MM.1S (cell line): Measurements from ENCODE around the gene RPS10.

Source experiments
- DNase-seq: peaks from one replicate; pipeline ENCODE4 v3.0.0-alpha.2; 2015
- H2AFZ ChIP-seq: fragments of 300-600 bp; sonication (generic); 2 replicates; pipeline ENCODE4 v1.6.0; 2016; ENCODE audit warnings: antibody characterized with exemption, low read length
- H3F3A ChIP-seq: fragments of 300-600 bp; sonication (generic); 2 replicates; pipeline ENCODE4 v1.6.1; 2016; ENCODE audit warnings: mild to moderate bottlenecking, antibody characterized with exemption, low read length, moderate library complexity, mixed read lengths; ENCODE audit not compliant: insufficient read depth
- H3K27ac ChIP-seq: fragments of 300-600 bp; sonication (generic); 2 replicates; pipeline ENCODE4 v1.5.1; 2016; ENCODE audit warnings: mild to moderate bottlenecking, low read length
- H3K27me3 ChIP-seq: fragments of 300-600 bp; sonication (generic); replicated peaks from 2 replicates; pipeline ENCODE4 v1.6.0; 2016; ENCODE audit warnings: low read length; ENCODE audit not compliant: insufficient read depth
- H3K36me3 ChIP-seq: fragments of 300-600 bp; sonication (generic); replicated peaks from 2 replicates; pipeline ENCODE4 v1.6.1; 2016; ENCODE audit warnings: mild to moderate bottlenecking, low read length, mixed read lengths; ENCODE audit not compliant: insufficient read depth
- H3K4me1 ChIP-seq: fragments of 300-600 bp; sonication (generic); 2 replicates; pipeline ENCODE4 v1.6.1; 2016; ENCODE audit warnings: low read length, mixed read lengths
- H3K4me2 ChIP-seq: fragments of 300-600 bp; sonication (generic); 2 replicates; pipeline ENCODE4 v1.6.0; 2016; ENCODE audit warnings: low read depth, low read length
- H3K4me3 ChIP-seq: fragments of 300-600 bp; sonication (generic); 2 replicates; pipeline ENCODE4 v1.5.1; 2016; ENCODE audit warnings: low read length, mixed read lengths
- H3K79me2 ChIP-seq: fragments of 300-600 bp; sonication (generic); 2 replicates; pipeline ENCODE4 v1.6.1; 2016; ENCODE audit warnings: mixed run types, low read length, mixed read lengths
- H3K9ac ChIP-seq: fragments of 300-600 bp; sonication (generic); 2 replicates; pipeline ENCODE4 v1.6.1; 2016; ENCODE audit warnings: low read length, mixed read lengths
- H3K9me2 ChIP-seq: fragments of 300-600 bp; sonication (generic); replicated peaks from 2 replicates; pipeline ENCODE4 v1.6.1; 2016; ENCODE audit warnings: mild to moderate bottlenecking, low read length, mixed read lengths; ENCODE audit not compliant: insufficient read depth
- H3K9me3 ChIP-seq: fragments of 300-600 bp; sonication (generic); replicated peaks from 2 replicates; pipeline ENCODE4 v1.6.1; 2016; ENCODE audit warnings: mild to moderate bottlenecking, low read length, mixed read lengths; ENCODE audit not compliant: insufficient read depth
- H4K20me1 ChIP-seq: fragments of 300-600 bp; sonication (generic); 2 replicates; pipeline ENCODE4 v1.6.1; 2016; ENCODE audit warnings: mild to moderate bottlenecking, low read length, moderate library complexity, mixed read lengths; ENCODE audit not compliant: insufficient read depth
- EZH2 ChIP-seq: fragments of 300-600 bp; sonication (generic); optimal IDR thresholded peaks from 2 replicates; pipeline ENCODE3; 2017; ENCODE audit warnings: low read depth, mild to moderate bottlenecking, antibody characterized with exemption, low read length, mixed read lengths
- EZH2phosphoT487 ChIP-seq: fragments of 300-600 bp; sonication (generic); IDR thresholded peaks from 2 replicates; pipeline ENCODE4 v1.6.1; 2018; ENCODE audit warnings: antibody characterized with exemption, low read length
- TF ChIP-seq, protein P1 (sequence below): fragments of 300-600 bp; sonication (generic); IDR thresholded peaks from 2 replicates; pipeline ENCODE4 v1.5.1; 2016; ENCODE audit warnings: antibody characterized with exemption, low read length, mixed read lengths

The RPS10 gene

GRCh38 chr6:34457382-34457741, 31.5 kb upstream of the RPS10 start:
- Histone ChIP-seq H3K4me3 (no peak overlapping the region), H3K9me2 (no peaks in the 10 kb centered on the region), H3K4me2 (no peak overlapping the region), H2AFZ (no peak overlapping the region), H3K4me1 (no peaks in the 10 kb centered on the region), H3K36me3 (no peaks in the 10 kb centered on the region), H3K27me3 (no peaks in the 10 kb centered on the region), H3K79me2 (no peaks in the 10 kb centered on the region), H3K27ac (no peak overlapping the region), H3F3A (no peaks in the 10 kb centered on the region), H3K9me3 (no peaks in the 10 kb centered on the region), H3K9ac (no peak overlapping the region), H4K20me1 (no peaks in the 10 kb centered on the region)
- TF ChIP-seq EZH2 (no peak), EZH2phosphoT487 (no peak)
- TF ChIP-seq, protein P1, sequence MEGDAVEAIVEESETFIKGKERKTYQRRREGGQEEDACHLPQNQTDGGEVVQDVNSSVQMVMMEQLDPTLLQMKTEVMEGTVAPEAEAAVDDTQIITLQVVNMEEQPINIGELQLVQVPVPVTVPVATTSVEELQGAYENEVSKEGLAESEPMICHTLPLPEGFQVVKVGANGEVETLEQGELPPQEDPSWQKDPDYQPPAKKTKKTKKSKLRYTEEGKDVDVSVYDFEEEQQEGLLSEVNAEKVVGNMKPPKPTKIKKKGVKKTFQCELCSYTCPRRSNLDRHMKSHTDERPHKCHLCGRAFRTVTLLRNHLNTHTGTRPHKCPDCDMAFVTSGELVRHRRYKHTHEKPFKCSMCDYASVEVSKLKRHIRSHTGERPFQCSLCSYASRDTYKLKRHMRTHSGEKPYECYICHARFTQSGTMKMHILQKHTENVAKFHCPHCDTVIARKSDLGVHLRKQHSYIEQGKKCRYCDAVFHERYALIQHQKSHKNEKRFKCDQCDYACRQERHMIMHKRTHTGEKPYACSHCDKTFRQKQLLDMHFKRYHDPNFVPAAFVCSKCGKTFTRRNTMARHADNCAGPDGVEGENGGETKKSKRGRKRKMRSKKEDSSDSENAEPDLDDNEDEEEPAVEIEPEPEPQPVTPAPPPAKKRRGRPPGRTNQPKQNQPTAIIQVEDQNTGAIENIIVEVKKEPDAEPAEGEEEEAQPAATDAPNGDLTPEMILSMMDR = no peak
- DNase-seq = no peak

GRCh38 chr6:34455831-34456230, 30.0 kb upstream of the RPS10 start:
- no peaks in the 10 kb centered on the region for H4K20me1 ChIP-seq
- H3K27ac ChIP-seq = no peak overlapping the region
- H3K4me1 ChIP-seq = no peaks in the 10 kb centered on the region
- H2AFZ ChIP-seq = no peak overlapping the region
- no peak overlapping the region for H3K4me3 ChIP-seq
- H3K27me3 ChIP-seq = no peaks in the 10 kb centered on the region
- H3K9me2 ChIP-seq = no peaks in the 10 kb centered on the region
- TF ChIP-seq EZH2 = no peak
- TF ChIP-seq EZH2phosphoT487 = no peak
- TF ChIP-seq, protein P1 = no peak
- H3K9me3 ChIP-seq = no peaks in the 10 kb centered on the region
- no peak overlapping the region for H3K9ac ChIP-seq
- no peaks in the 10 kb centered on the region for H3K79me2 ChIP-seq
- DNase-seq = peak; percentile 37
- no peaks in the 10 kb centered on the region for H3K36me3 ChIP-seq
- H3F3A ChIP-seq = no peaks in the 10 kb centered on the region
- no peak overlapping the region for H3K4me2 ChIP-seq

GRCh38 chr6:34451192-34451591, 25.3 kb upstream of the RPS10 start:
- TF ChIP-seq, protein P1 = no peak
- no peak for TF ChIP-seq EZH2phosphoT487
- TF ChIP-seq EZH2 = no peak
- H3K27ac ChIP-seq = no peak overlapping the region
- H3K4me2 ChIP-seq = no peak overlapping the region
- H2AFZ ChIP-seq = no peak overlapping the region
- no peaks in the 10 kb centered on the region for H3K9me3 ChIP-seq
- no peak overlapping the region for H3K9ac ChIP-seq
- no peaks in the 10 kb centered on the region for H3K27me3 ChIP-seq
- peaks cover 9% of the 10 kb centered on the region; the same call in 1 of the 2 replicates for H3K4me1 ChIP-seq
- no peaks in the 10 kb centered on the region for H3K36me3 ChIP-seq
- no peak for DNase-seq
- H4K20me1 ChIP-seq = no peaks in the 10 kb centered on the region
- no peak overlapping the region for H3K4me3 ChIP-seq
- no peaks in the 10 kb centered on the region for H3F3A ChIP-seq
- H3K9me2 ChIP-seq = no peaks in the 10 kb centered on the region
- no peaks in the 10 kb centered on the region for H3K79me2 ChIP-seq
